A549 treated with dexamethasone at 1 μM for 4 hours (cell line): ENCODE results near the gene TEX53. TPM values are rescaled to one million over a fixed set of nuclear protein-coding genes. Genes with fewer than 3 reads are reported as not detected.

ENCODE experiments used
- total RNA-seq: library from RNA; stranded (reverse); fragments of 200-300 nt; extraction: Qiagen RNA extraction; gene quantifications from 5 replicates; pipeline ENCODE4 v1.2.3, GENCODE V29; 2022

The TEX53 gene
- total RNA-seq = not detected in 5 replicates

DNA sequence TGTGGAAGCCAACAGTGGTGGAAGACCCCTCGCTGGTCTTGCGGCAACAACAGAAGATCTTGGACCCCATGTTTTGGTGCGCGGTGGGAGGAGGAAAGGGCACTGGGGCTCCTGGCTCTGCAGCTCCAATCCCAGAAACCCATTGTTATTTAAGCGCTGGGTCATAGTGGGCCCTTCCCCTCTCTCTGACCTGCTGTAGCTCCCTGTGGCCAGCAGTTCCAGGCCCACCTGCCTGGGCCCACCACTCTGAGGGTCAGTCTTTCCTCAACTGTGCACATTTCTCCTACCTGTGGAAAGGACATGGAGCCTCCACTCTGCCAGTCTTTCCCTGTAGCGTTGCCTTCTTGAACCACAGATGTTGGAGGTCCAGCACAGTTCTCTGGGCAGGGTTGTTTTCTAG, at the start of gene TEX53:
TSS of gene TEX53 (minus strand) at position 101 of the 400 bp plus-strand sequence. CDS start at position 70, 31 bp downstream.

GRCh38 chr9:114681594-114682332, 24.2 kb upstream of the TEX53 start, which contains the start of gene TEX48:
Gene TEX48, minus strand, starts transcription at chr9:114682192. Its CDS starts 10,469 bp downstream, at chr9:114671723.

Other genes starting within 250 kb of the TEX53 start
- 4.0 to 8.9 TPM (median 7.4 TPM) in 5 replicates for gene WHRN, start 152.3 kb downstream of the TEX53 start, total RNA-seq
- gene ATP6V1G1, start 70.0 kb downstream of the TEX53 start, total RNA-seq = 102 to 148 TPM (median 108 TPM) in 5 replicates
- 9.9 to 15.9 TPM (median 14.8 TPM) in 5 replicates for gene TMEM268, start 46.5 kb downstream of the TEX53 start, total RNA-seq
- not detected in 5 replicates for gene TEX48, start 24.4 kb upstream of the TEX53 start, total RNA-seq
- gene TNFSF15, start 148.2 kb upstream of the TEX53 start, total RNA-seq = 0.06 to 0.11 TPM (median 0.07 TPM) in 5 replicates